Measurements from ENCODE around the gene ERCC1.

DNA sequence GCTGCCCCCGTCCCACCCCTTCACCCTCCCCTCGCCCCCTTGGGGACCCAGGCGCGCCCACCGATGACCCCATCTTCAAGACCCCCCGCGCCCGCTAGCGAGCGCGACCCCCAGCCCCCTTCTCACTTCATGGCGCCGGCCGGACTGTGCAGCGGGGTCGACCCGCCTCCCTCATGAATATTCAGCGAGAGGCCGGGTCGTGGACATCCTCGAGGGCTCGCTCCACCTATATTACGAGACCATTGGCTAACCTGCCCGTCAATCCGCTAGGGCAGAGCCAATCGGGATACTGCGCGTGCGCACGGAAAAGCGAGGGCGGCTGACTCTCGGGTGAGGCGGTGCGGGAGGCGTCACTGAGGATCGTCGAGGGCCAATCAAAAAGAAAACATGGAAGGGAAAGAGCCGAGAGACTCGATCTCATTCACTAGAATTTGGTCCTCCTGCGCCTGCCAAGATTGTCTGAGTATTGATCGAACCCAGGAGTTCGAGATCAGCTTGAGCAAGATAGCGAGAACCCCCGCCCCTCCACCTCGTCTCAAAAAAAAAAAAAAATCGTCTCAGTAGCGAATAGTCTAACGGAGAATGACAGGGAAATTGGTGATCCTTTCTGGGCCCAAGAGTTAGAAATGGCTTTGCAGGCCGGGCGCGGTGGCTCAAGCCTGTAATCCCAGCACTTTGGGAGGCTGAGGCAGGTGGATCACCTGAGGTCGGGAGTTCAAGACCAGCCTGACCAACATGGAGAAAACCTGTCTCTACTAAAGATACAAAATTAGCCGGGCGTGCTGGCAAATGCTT is 53.1 kb downstream of the ERCC1 start, which contains the start of gene ERCC2:
- TF ChIP-seq, protein P1, sequence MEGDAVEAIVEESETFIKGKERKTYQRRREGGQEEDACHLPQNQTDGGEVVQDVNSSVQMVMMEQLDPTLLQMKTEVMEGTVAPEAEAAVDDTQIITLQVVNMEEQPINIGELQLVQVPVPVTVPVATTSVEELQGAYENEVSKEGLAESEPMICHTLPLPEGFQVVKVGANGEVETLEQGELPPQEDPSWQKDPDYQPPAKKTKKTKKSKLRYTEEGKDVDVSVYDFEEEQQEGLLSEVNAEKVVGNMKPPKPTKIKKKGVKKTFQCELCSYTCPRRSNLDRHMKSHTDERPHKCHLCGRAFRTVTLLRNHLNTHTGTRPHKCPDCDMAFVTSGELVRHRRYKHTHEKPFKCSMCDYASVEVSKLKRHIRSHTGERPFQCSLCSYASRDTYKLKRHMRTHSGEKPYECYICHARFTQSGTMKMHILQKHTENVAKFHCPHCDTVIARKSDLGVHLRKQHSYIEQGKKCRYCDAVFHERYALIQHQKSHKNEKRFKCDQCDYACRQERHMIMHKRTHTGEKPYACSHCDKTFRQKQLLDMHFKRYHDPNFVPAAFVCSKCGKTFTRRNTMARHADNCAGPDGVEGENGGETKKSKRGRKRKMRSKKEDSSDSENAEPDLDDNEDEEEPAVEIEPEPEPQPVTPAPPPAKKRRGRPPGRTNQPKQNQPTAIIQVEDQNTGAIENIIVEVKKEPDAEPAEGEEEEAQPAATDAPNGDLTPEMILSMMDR (IDR thresholded peaks at IDR 0.05): no peak
- peak in 1 of 2 donors; percentile 72 for TF ChIP-seq POLR2A (IDR thresholded peaks at IDR 0.05)

All from adrenal gland (tissue), 5 donors.